Measurements from ENCODE around the gene GNPNAT1.

Gene GNPNAT1

DNA sequence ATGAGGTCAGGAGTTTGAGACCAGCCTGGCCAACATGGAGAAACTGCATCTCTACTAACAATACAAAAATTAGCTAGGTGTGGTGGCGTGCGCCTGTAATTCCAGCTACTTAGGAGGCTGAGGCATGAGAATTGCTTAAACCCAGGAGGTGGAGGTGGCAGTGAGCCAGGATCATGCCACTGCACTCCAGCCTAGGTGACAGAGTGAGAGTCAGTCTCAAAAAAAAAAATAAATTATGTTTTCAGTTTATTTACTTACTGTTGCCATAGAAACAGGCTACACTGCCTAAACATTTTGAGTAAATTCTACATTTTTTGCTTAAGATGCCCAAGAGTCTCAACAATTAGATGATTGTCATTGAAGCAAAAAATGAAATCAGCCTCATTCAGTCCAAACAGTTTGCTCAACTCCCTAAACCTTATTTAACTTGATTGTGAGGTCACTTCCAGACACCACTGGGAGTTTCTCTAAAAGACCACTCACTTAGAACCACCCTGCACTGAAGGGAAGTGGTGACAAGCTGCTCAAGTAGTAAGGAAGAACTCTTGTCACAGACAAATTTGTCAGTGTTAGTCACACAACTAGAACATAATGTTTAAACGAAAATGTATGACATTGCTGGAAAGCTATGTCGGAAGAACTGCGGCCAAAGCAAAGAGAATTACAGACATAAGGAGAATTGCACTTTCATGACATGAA lies 9.8 kb upstream of the GNPNAT1 start:
- no peak overlapping the region for H3K9ac ChIP-seq (ENCODE audit: insufficient read length)
- no peaks in the 10 kb centered on the region for H3K36me3 ChIP-seq (ENCODE audit: insufficient read depth, low read length)
- H3K9me3 ChIP-seq (ENCODE audit: low read depth, low read length) = no peaks in the 10 kb centered on the region
- no peak for DNase-seq (ENCODE audit: low read depth, low spot score)
- TF ChIP-seq FOXP2 (optimal IDR thresholded peaks at IDR 0.05; ENCODE audit: control extremely low read depth, extremely low read length, insufficient read depth) (no peak), POLR2AphosphoS5 (IDR thresholded peaks at IDR 0.05; ENCODE audit: borderline replicate concordance, low read depth, low read length) (no peak), EZH2 (IDR thresholded peaks at IDR 0.05) (no peak)
- no peak overlapping the region for H3K4me3 ChIP-seq
- H3K27ac ChIP-seq = no peak overlapping the region

DNA sequence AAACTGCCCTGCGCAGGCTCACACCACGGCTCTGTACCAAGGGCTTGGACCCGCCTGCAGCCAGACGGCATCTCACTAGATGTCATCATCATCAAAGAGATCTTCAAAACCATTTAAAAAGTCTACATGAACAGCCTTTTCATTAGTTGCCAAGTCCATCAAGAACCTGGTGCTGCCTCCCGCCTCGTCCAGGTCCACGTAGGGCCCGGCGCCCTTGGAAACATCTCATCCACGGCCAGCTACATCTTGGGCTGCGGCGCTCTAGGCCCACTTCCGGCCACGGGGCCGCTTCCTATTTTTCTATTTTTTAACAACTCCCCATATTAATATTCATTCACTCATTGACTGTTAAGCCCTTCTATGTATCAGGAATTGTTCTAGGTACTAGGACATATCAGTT lies 7.4 kb upstream of the GNPNAT1 start:
- no peak overlapping the region for H3K27ac ChIP-seq
- no peak overlapping the region for H3K4me3 ChIP-seq
- H3K9ac ChIP-seq (ENCODE audit: insufficient read length) = no peak overlapping the region
- H3K36me3 ChIP-seq (ENCODE audit: insufficient read depth, low read length) = no peaks in the 10 kb centered on the region
- H3K9me3 ChIP-seq (ENCODE audit: low read depth, low read length) = no peaks in the 10 kb centered on the region
- DNase-seq (ENCODE audit: low read depth, low spot score) = no peak
- TF ChIP-seq FOXP2 (optimal IDR thresholded peaks at IDR 0.05; ENCODE audit: control extremely low read depth, extremely low read length, insufficient read depth) = no peak
- no peak for TF ChIP-seq EZH2 (IDR thresholded peaks at IDR 0.05)
- no peak for TF ChIP-seq POLR2AphosphoS5 (IDR thresholded peaks at IDR 0.05; ENCODE audit: borderline replicate concordance, low read depth, low read length)

DNA sequence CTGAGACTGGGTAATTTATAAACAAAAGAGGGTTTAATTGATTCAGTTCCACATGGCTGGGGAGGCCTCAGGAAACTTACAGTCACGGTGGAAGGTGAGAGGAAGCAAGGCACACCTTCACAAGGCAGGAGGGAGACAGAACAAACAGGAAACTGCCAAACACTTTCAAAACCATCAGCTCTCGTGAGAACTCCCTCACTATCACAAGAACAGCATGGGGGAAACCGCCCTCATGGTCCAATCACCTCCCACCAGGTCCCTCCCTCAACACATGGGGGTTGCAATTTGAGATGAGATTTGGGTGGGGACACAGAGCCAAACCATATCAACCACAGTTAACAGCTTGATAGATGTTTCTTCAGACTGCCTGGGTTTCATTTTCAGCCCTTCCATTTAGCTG lies 6.2 kb upstream of the GNPNAT1 start:
- no peak for DNase-seq (ENCODE audit: low read depth, low spot score)
- H3K9me3 ChIP-seq (ENCODE audit: low read depth, low read length) = no peaks in the 10 kb centered on the region
- no peaks in the 10 kb centered on the region for H3K36me3 ChIP-seq (ENCODE audit: insufficient read depth, low read length)
- TF ChIP-seq POLR2AphosphoS5 (IDR thresholded peaks at IDR 0.05; ENCODE audit: borderline replicate concordance, low read depth, low read length) (no peak), FOXP2 (optimal IDR thresholded peaks at IDR 0.05; ENCODE audit: control extremely low read depth, extremely low read length, insufficient read depth) (no peak), EZH2 (IDR thresholded peaks at IDR 0.05) (no peak)
- no peak overlapping the region for H3K27ac ChIP-seq
- no peak overlapping the region for H3K4me3 ChIP-seq
- no peak overlapping the region for H3K9ac ChIP-seq (ENCODE audit: insufficient read length)

DNA sequence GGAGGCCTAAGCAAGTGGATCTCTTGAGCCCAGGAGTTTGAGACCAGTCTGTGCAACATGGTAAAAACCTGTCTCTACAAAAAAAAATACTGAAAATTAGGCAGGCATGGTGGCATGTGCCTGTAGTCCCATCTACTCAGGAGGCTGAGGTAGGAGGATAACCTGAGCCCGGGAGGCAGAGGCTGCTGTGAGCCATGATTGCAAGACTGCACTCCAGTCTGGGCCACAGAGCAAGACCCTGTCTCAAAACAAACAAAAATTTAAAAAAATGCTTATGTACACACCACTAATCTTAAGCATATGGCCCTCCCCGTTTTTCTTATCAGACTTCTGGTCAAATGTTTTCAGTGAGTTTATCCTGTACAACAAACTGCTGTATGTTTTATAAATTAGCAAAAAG lies 1.7 kb upstream of the GNPNAT1 start:
- no peaks in the 10 kb centered on the region for H3K9me3 ChIP-seq (ENCODE audit: low read depth, low read length)
- H3K4me3 ChIP-seq = no peak overlapping the region
- H3K27ac ChIP-seq = no peak overlapping the region
- H3K9ac ChIP-seq (ENCODE audit: insufficient read length) = no peak overlapping the region
- no peaks in the 10 kb centered on the region for H3K36me3 ChIP-seq (ENCODE audit: insufficient read depth, low read length)
- DNase-seq (ENCODE audit: low read depth, low spot score) = no peak
- no peak for TF ChIP-seq POLR2AphosphoS5 (IDR thresholded peaks at IDR 0.05; ENCODE audit: borderline replicate concordance, low read depth, low read length)
- TF ChIP-seq FOXP2 (optimal IDR thresholded peaks at IDR 0.05; ENCODE audit: control extremely low read depth, extremely low read length, insufficient read depth) = no peak
- no peak for TF ChIP-seq EZH2 (IDR thresholded peaks at IDR 0.05)

DNA sequence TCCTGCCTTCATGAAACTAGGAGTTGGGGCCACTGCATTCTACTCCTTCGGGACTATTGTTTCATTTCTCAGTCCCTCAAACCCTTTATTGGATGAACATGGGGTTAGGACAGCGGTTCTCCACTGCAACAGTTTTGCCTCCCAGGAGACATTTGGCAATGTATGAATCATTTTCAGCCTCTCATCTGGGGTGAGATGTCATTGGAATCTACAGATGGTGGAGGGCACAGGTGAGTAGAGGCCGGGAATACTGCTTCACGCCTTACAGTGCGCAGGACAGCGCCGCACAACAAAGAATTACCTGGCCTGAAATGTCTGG lies 649 bp upstream of the GNPNAT1 start:
- Histone ChIP-seq H3K9me3 (ENCODE audit: low read depth, low read length) (no peaks in the 10 kb centered on the region), H3K9ac (ENCODE audit: insufficient read length) (no peak overlapping the region), H3K4me3 (peak overlapping the region; percentile 90), H3K27ac (no peak overlapping the region), H3K36me3 (ENCODE audit: insufficient read depth, low read length) (no peaks in the 10 kb centered on the region)
- DNase-seq (ENCODE audit: low read depth, low spot score) = no peak
- TF ChIP-seq EZH2 (IDR thresholded peaks at IDR 0.05) = no peak
- no peak for TF ChIP-seq FOXP2 (optimal IDR thresholded peaks at IDR 0.05; ENCODE audit: control extremely low read depth, extremely low read length, insufficient read depth)
- no peak for TF ChIP-seq POLR2AphosphoS5 (IDR thresholded peaks at IDR 0.05; ENCODE audit: borderline replicate concordance, low read depth, low read length)

DNA sequence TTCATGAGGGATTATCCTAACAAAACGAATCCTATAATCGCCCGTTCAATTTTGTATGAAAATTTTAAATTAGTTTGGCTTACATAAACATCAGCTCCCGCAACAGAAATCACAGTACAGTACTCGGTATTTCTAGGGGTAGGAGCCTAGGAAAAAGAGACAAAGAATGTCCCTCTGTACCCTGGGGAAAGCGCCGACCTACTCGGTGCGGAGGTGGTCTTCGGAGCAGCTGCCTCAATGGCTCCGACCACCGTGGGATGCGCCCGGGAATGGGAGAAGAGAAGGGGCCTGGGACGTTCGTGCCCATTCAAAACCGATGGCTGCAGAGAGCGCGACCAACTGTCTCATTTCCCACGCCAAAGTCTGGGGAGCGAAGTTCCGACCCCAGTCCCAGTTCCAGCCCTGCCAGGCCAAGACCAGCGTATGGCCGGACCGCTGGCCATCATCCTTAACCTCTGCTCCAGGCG lies 618 bp downstream of the GNPNAT1 start:
- no peak for DNase-seq (ENCODE audit: low read depth, low spot score)
- no peaks in the 10 kb centered on the region for H3K9me3 ChIP-seq (ENCODE audit: low read depth, low read length)
- H3K4me3 ChIP-seq = peak overlapping the region; percentile 90
- no peak overlapping the region for H3K27ac ChIP-seq
- H3K9ac ChIP-seq (ENCODE audit: insufficient read length) = peak overlapping the region; percentile 82
- no peaks in the 10 kb centered on the region for H3K36me3 ChIP-seq (ENCODE audit: insufficient read depth, low read length)
- TF ChIP-seq POLR2AphosphoS5 (IDR thresholded peaks at IDR 0.05; ENCODE audit: borderline replicate concordance, low read depth, low read length) = no peak
- no peak for TF ChIP-seq FOXP2 (optimal IDR thresholded peaks at IDR 0.05; ENCODE audit: control extremely low read depth, extremely low read length, insufficient read depth)
- TF ChIP-seq EZH2 (IDR thresholded peaks at IDR 0.05) = no peak

DNA sequence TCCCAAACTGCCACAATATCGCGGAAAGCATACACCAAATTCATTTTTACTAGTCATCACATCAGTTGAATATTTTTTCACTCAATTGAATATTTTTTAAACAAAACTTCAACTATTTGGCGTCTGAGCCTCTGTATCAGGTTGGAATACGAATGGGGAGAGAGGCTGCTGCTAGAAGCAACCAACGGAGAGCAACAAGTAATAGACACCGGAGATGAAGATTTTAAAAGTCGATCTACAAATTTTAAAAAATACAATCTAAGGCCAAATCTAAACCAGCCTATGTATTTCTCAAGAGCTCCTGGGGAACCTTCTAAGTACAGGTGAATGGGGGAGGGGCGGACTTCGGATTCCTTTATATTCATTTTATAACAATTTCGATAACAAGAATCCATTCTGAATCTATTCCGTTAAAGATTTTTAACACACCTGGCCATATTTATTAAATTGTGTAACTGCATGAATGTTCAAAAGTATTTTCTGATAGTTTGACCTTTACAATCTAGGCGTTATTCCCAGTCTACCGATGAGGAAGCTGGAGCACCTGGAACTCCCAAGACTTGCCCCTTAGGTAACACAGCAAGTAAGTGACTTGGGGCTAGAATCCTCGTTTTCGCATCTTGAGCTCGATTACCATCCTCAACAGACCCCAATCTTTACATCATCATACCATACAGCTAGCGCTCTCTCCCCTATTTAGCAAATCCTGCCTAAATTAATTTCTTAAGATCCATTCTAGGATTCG lies 1.2 kb downstream of the GNPNAT1 start:
- Histone ChIP-seq H3K9ac (ENCODE audit: insufficient read length) (peak overlapping the region; percentile 82), H3K9me3 (ENCODE audit: low read depth, low read length) (no peaks in the 10 kb centered on the region), H3K27ac (no peak overlapping the region), H3K36me3 (ENCODE audit: insufficient read depth, low read length) (no peaks in the 10 kb centered on the region), H3K4me3 (peak overlapping the region; percentile 90)
- no peak for TF ChIP-seq EZH2 (IDR thresholded peaks at IDR 0.05)
- no peak for TF ChIP-seq FOXP2 (optimal IDR thresholded peaks at IDR 0.05; ENCODE audit: control extremely low read depth, extremely low read length, insufficient read depth)
- no peak for TF ChIP-seq POLR2AphosphoS5 (IDR thresholded peaks at IDR 0.05; ENCODE audit: borderline replicate concordance, low read depth, low read length)
- no peak for DNase-seq (ENCODE audit: low read depth, low spot score)

DNA sequence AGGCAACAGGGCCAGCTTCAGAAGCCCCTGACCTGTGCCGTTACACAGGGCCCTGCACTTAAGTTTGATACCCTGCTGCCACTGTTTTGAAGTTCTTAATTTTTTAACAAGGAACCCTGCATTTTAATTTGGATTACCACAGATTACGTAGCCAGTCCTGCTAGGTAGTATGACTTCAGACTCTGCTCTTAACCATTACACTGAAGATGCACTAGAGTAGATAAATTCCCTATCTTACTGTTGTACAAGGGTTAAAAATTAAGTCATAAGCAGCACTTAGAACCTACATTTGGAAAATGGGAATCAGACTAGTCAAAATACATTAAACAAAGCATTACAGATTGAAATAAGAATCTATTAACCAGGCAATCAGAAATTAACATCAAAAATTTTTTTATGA lies 2.3 kb downstream of the GNPNAT1 start:
- Histone ChIP-seq H3K4me3 (peak overlapping the region; percentile 45), H3K9ac (ENCODE audit: insufficient read length) (peak overlapping the region; percentile 2), H3K9me3 (ENCODE audit: low read depth, low read length) (no peaks in the 10 kb centered on the region), H3K27ac (no peak overlapping the region), H3K36me3 (ENCODE audit: insufficient read depth, low read length) (no peaks in the 10 kb centered on the region)
- TF ChIP-seq FOXP2 (optimal IDR thresholded peaks at IDR 0.05; ENCODE audit: control extremely low read depth, extremely low read length, insufficient read depth) (no peak), POLR2AphosphoS5 (IDR thresholded peaks at IDR 0.05; ENCODE audit: borderline replicate concordance, low read depth, low read length) (no peak), EZH2 (IDR thresholded peaks at IDR 0.05) (no peak)
- no peak for DNase-seq (ENCODE audit: low read depth, low spot score)

Measured in SK-N-MC (cell line).